Sciatic nerve (tissue), 2 donors: ENCODE measurements around the gene TPP2. TPM values are rescaled to one million over a fixed set of nuclear protein-coding genes. Genes with fewer than 3 reads are reported as not detected.

Source experiments
- ATAC-seq: fragments of 200-7000 bp; cut with Tn5 transposase; one replicate; pipeline ENCODE4 v1.9.1; 2020; ENCODE audit warnings: mild to moderate bottlenecking, moderate library complexity
- DNase-seq: peaks from one replicate; pipeline ENCODE4 v3.0.0-alpha.2; 2020; ENCODE audit warnings: low spot score
- intact Hi-C: fragments of 100-400 bp; cut with DNase I; formaldehyde crosslinking; loops from one replicate; pipeline ENCODE4 v1.14.2; 2022
- total RNA-seq: library from RNA; stranded (reverse); fragmentation: NEBNext Ultra II Directional; extraction: Animal tissue kit (Norgen Biotek cat#: 25700); gene quantifications from one replicate; pipeline ENCODE4 v1.2.1, GENCODE V29; 2021
- donor health status: DM: no; HTN: no; CAD: no.
- donor health status: DM: no; HTN: no; CAD: no.

Gene TPP2
- total RNA-seq, 1 donor from 2014 or later: 44.8 TPM

DNA sequence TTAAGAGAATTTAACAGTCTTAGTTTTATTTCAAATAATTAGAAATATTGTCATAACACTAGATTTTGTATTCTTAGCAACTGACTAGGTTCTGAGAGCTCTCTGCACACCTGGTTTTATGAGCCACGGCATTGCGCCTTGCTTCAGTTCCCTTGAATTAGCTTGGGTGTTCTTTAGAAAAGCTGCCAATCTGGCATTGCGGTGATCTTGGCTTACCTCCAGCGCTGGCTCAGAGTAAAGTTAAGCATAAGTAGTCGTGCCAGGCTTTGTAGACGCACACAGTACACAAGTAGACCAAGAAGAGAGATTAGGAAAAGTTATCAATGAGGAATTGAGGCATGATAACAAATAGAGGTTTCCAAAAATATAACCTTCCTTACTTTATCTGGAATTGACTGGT lies 45.7 kb downstream of the TPP2 start:
- intact Hi-C loops: no loop called here
- ATAC-seq: no peak
- no peak for DNase-seq

- intact Hi-C loops: no loop called here
These were observed 46.9 kb downstream of the TPP2 start for GRCh38 chr13:102643656-102644055.

DNA sequence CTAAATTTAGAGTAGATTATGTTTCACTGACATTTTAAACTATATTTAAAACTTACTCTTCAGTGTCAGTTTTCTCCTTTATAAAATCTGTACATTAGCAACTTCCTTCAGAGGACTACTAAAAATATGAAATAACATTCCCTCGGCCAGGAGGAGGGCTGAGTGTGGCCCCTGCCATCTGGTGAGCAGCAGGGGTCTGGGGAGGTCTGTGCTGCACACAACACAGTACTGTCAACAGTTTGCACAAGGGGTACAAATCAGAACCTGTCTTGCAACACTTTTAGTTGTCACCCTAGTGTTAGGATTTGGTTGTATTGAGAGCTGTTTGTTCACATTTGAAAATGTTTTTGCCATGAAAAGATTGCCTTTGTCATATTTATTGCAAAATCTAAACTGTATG lies 48.9 kb downstream of the TPP2 start:
- intact Hi-C loops: no loop called here
- no peak for DNase-seq
- ATAC-seq: no peak

More at GRCh38 chr13:102643656-102644055, 46.9 kb downstream of the TPP2 start:
- DNase-seq (no peak), ATAC-seq (no peak)

GRCh38 chr13:102648046-102648445 lies 51.3 kb downstream of the TPP2 start:
- no peak for ATAC-seq
- intact Hi-C loops: no loop called here
- no peak for DNase-seq

GRCh38 chr13:102650444-102650843 lies 53.7 kb downstream of the TPP2 start:
- ATAC-seq: no peak
- no peak for DNase-seq
- intact Hi-C loops: no loop called here

DNA sequence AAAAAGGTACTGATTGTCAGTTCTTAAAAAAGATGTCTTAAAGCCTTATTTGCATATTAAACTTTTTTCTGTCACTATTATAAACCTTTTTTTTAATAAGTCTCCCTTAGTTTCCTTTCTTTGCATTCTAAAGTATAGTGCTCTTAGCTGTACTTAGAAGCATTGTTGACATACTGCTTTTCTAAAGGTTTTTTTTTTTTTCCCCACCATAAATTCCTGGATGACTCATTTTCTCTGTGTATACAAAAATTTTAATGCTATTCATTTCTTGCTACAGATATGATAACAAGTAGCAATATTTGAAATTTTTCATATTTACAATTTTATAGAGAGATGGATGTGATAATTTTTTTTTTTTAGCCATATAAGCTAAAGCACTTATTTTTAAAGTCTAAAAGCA lies 54.6 kb downstream of the TPP2 start:
- ATAC-seq: no peak
- intact Hi-C loops: no loop called here
- DNase-seq: no peak

GRCh38 chr13:102651892-102652291 lies 55.1 kb downstream of the TPP2 start:
- intact Hi-C loops: no loop called here
- DNase-seq (no peak), ATAC-seq (no peak)

- intact Hi-C loops: no loop called here
- no peak for DNase-seq
- ATAC-seq: no peak
These were observed 58.0 kb downstream of the TPP2 start for GRCh38 chr13:102654756-102655155.

DNA sequence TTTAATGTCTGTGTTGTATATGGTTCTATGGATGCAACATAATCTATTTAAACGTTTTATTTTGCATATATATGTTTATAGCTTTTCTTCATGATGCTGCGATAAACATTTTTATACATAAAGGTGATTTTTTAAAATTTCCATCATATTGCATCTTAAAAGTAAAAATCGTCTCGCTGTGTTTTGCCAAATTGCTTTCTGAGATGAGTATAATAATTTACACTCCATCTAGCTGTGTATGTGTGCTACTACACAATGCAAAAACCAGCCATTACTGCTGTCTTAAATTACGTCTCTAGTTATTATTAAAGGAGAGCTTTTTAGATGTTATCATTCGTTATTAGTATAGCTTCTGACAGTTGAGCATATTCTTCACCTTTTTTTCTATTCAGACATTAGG lies 60.8 kb downstream of the TPP2 start:
- no peak for ATAC-seq
- intact Hi-C loops: no loop called here
- no peak for DNase-seq

- DNase-seq: no peak
- intact Hi-C loops: no loop called here
- ATAC-seq: no peak
These were observed 61.9 kb downstream of the TPP2 start for GRCh38 chr13:102658660-102659059.

- no peak for DNase-seq
- no peak for ATAC-seq
- intact Hi-C loops: no loop called here
These were observed 62.5 kb downstream of the TPP2 start for GRCh38 chr13:102659168-102659713.

DNA sequence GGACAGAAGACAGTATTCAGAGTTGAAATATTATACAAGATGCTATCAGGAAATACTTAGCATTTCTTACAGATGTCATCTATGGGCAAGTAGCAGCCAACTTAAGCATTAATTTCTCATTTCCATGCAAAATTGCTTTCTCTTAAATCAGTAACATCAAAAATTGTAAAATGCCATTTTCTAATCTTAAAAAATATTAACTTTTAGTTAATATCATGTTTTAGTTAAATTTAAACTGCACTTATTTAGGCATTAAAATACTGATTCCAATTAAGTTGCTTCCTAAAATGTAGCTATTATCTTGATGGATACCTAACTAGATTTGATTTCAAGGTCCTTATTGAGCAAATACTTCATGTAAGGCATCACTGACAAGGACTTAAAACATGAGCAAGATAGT lies 70.2 kb downstream of the TPP2 start:
- ATAC-seq (no peak), DNase-seq (no peak)
- intact Hi-C loops: no loop called here

- intact Hi-C loops: no loop called here
- ATAC-seq (no peak), DNase-seq (no peak)
These were observed 71.1 kb downstream of the TPP2 start for GRCh38 chr13:102667911-102668310.

GRCh38 chr13:102670130-102670529 lies 73.3 kb downstream of the TPP2 start:
- intact Hi-C loops: no loop called here
- DNase-seq (no peak), ATAC-seq (no peak)

GRCh38 chr13:102675115-102675514 lies 78.3 kb downstream of the TPP2 start:
- intact Hi-C loops: no loop called here
- DNase-seq: no peak
- ATAC-seq: no peak

GRCh38 chr13:102677122-102677521 lies 80.3 kb downstream of the TPP2 start:
- ATAC-seq (no peak), DNase-seq (no peak)
- intact Hi-C loops: no loop called here

- no peak for ATAC-seq
- DNase-seq: no peak
- intact Hi-C loops: no loop called here
These were observed 81.7 kb downstream of the TPP2 start for GRCh38 chr13:102678339-102679107.

DNA sequence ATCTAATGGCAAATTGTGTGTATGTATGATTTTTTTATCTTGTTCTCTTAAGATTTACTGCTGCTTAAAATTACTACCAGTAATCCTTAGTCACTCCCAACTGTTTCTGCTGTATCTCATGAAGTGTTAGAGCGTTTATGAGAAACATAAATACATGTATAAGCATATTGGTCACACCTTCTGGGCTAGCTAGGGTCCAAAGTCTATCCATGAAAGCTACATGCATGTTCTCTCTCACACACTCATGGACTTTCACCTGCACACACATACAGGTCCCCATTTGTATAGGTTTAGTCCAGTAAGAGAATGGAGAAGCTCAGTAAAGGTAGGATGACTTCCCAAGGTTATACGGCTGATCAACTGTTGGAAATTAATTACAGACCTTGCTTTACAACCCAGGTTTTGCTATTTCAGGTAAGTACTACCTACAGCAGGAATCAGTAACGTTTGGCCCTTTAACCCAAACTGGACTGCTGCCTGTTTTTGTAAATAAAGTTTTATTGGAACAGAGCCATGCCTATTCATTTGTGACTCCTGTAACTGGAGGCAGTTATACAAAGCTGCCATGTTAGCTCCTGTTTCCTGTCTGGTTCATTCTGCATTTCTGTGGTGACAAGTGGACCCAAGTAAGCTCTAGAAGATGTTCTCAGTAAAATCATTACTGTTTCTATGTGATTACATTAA lies 82.8 kb downstream of the TPP2 start:
- no peak for ATAC-seq
- intact Hi-C loops: no loop called here
- no peak for DNase-seq

DNA sequence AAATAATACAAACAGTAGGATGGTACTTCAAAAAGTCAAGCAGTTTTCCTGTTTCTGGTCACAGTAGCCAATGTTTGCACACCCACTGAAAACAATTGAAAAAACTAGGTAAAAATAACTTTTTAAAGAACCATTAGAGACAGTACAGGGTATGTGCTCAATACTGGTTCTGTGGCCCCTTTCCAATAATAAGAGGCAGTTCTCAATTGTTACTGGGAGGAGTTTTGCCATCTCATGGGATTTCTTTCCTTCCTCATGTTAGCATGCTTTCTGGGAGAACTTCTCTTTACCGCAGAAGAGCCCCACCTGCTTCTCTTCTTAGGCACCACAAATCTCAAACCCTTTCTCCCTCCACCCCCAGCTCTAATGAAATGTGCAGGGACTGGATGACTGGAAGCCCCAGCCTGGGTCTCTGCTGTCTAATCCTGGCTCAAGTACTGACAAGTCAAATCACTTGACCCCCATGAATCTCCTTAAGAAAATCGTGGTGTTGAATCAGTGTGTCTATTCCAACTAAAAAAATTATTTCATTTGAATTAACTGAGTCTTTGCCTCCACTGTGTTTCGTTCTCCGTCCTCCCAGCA lies 83.4 kb downstream of the TPP2 start:
- intact Hi-C loops: no loop called here
- DNase-seq (no peak), ATAC-seq (no peak)
